HG03280 (cell line): ENCODE results near the gene ARHGEF17.

ENCODE experiments used
- ATAC-seq: cut with Tn5 transposase; IDR thresholded peaks from one replicate; pipeline ENCODE4 v1.9.1; 2021; ENCODE audit warnings: mild to moderate bottlenecking, moderate library complexity; ENCODE audit not compliant: unreplicated experiment

The ARHGEF17 gene

GRCh38 chr11:73376803-73377629 is 68.9 kb downstream of the ARHGEF17 start:
- ATAC-seq = peak; percentile 19

GRCh38 chr11:73379189-73379880 is 71.3 kb downstream of the ARHGEF17 start:
- ATAC-seq = no peak

- ATAC-seq = no peak
Observed at GRCh38 chr11:73380331-73380730, 72.3 kb downstream of the ARHGEF17 start.

GRCh38 chr11:73380897-73381410 is 72.9 kb downstream of the ARHGEF17 start:
- no peak for ATAC-seq

- ATAC-seq = no peak
Observed at GRCh38 chr11:73381589-73381988, 73.5 kb downstream of the ARHGEF17 start.

GRCh38 chr11:73382183-73382582 is 74.1 kb downstream of the ARHGEF17 start:
- ATAC-seq = no peak

GRCh38 chr11:73382747-73383146 is 74.7 kb downstream of the ARHGEF17 start:
- no peak for ATAC-seq

GRCh38 chr11:73383249-73384124 is 75.4 kb downstream of the ARHGEF17 start:
- ATAC-seq = no peak

GRCh38 chr11:73384125-73384441 is 76.0 kb downstream of the ARHGEF17 start:
- ATAC-seq = no peak

- no peak for ATAC-seq
Observed at GRCh38 chr11:73384531-73384871, 76.4 kb downstream of the ARHGEF17 start.

- no peak for ATAC-seq
Observed at GRCh38 chr11:73384872-73385689, 77.0 kb downstream of the ARHGEF17 start.

GRCh38 chr11:73386016-73386415 is 77.9 kb downstream of the ARHGEF17 start:
- ATAC-seq = no peak

GRCh38 chr11:73386546-73386945 is 78.5 kb downstream of the ARHGEF17 start:
- ATAC-seq = no peak

GRCh38 chr11:73387594-73388264 is 79.7 kb downstream of the ARHGEF17 start:
- no peak for ATAC-seq

- no peak for ATAC-seq
Observed at GRCh38 chr11:73388265-73389133, 80.4 kb downstream of the ARHGEF17 start.

GRCh38 chr11:73389134-73389525 is 81.1 kb downstream of the ARHGEF17 start:
- no peak for ATAC-seq

- no peak for ATAC-seq
Observed at GRCh38 chr11:73389916-73390315, 81.8 kb downstream of the ARHGEF17 start.

- no peak for ATAC-seq
Observed at GRCh38 chr11:73390601-73391565, 82.8 kb downstream of the ARHGEF17 start.
